Psoas muscle (tissue), 8 donors: Measurements from ENCODE around the gene TMEM53. TPM values are rescaled to one million over a fixed set of nuclear protein-coding genes. Genes with fewer than 3 reads are reported as not detected.

Experiments used
- ATAC-seq, 4 donors: fragments of 200-7000 bp; cut with Tn5 transposase; one replicate each; pipeline ENCODE4 v1.9.1; 2020; ENCODE audit warnings: moderate library complexity in 3 of 4, mild to moderate bottlenecking in 2 of 4
- DNase-seq, 2 donors: peaks; one replicate each; pipeline ENCODE4 v3.0.0-alpha.2; 2020
- H3K27ac ChIP-seq: fragments of 200-600 bp; one replicate; pipeline ENCODE4 v1.8.0; 2022
- H3K27me3 ChIP-seq, 3 donors: fragments of 200-600 bp in 1 of 3; one replicate each; pipeline versions ENCODE4 v1.6.1 to v1.8.0; 2013 to 2022; ENCODE audit warnings: low read length in 2 of 3, mild to moderate bottlenecking in 2 of 3, moderate library complexity in 1 of 3; ENCODE audit not compliant: insufficient read depth in 3 of 3
- H3K36me3 ChIP-seq, 2 donors: fragments of 200-600 bp in 1 of 2; one replicate each; pipeline versions ENCODE4 v1.6.1 to v1.8.0; 2013 to 2022; ENCODE audit warnings: low read depth in 1 of 2, mild to moderate bottlenecking in 1 of 2, moderate library complexity in 1 of 2; ENCODE audit not compliant: insufficient read depth in 1 of 2
- H3K4me1 ChIP-seq: fragments of 200-600 bp; one replicate; pipeline ENCODE4 v1.8.0; 2022
- H3K4me3 ChIP-seq: fragments of 200-600 bp; one replicate; pipeline ENCODE4 v1.8.0; 2022; ENCODE audit warnings: mild to moderate bottlenecking
- H3K9me3 ChIP-seq: fragments of 200-600 bp; one replicate; pipeline ENCODE4 v1.8.0; 2022
- CTCF ChIP-seq: fragments of 200-600 bp; IDR thresholded peaks from one replicate; pipeline ENCODE4 v1.8.0; 2022; ENCODE audit warnings: antibody characterized with exemption
- WGBS, 3 donors: extraction: QIAGEN DNeasy Blood & Tissue Kit; methylation state at CpG; one replicate each; pipeline versions ENCODE4 v1.1.6 to v1.1.7; 2013; 5-methylcytosine and 5-hydroxymethylcytosine counted together
- intact Hi-C, 2 donors: fragments of 100-400 bp; cut with DNase I; formaldehyde crosslinking; loops; one replicate each; pipeline versions ENCODE4 v1.11.0 to v1.14.2; 2022
- polyA plus RNA-seq, 3 donors: library from polyadenylated mRNA; stranded (reverse); fragments of 200-250 nt; gene quantifications; one replicate each; pipeline ENCODE4 v1.2.3, GENCODE V29; 2013
- total RNA-seq, 4 donors: library from RNA; stranded (reverse); fragmentation: NEBNext Ultra II Directional in 2 of 4; extraction: Animal tissue kit (Norgen Biotek cat#: 25700) in 2 of 4; gene quantifications; one replicate each; pipeline versions ENCODE4 v1.2.1 to v1.2.4, GENCODE V29; 2021 to 2023
- donor health status: healthy with polysubstance abuse.
- donor health status: DM: no; HTN: no; CAD: no; lungs with moderate emphysema.
- donor health status: Bipolar disorder and iron deficiency.
- donor health status: healthy.
- donor health status: DM: yes; HTN: yes; CAD: no.
- donor health status: DM: no; HTN: no; CAD: no.
- donor health status: DM: no; HTN: no; CAD: no.
- donor health status: DM: yes; HTN: yes; CAD: no.

Gene TMEM53
- total and polyA plus RNA-seq, 7 donors = 2.4 to 7.7 (median 6.2) TPM

GRCh38 chr1:44655609-44656008 is 18.7 kb downstream of the TMEM53 start:
- ATAC-seq (peak in 3 of 4 donors; percentile 31 to 47 (median 36)), DNase-seq (peak in 1 of 2 donors; percentile 56)
- Histone ChIP-seq H3K4me1 (peaks cover 2% of the 10 kb centered on the region), H3K27ac (no peak overlapping the region), H3K36me3 (peaks cover 0 to 18% of the 10 kb centered on the region in 2 donors), H3K4me3 (no peak overlapping the region), H3K9me3 (no peaks in the 10 kb centered on the region), H3K27me3 (no peaks in the 10 kb centered on the region)
- intact Hi-C loops = loop anchor here in 1 of 2 donors (10.0 kb wide), 1 partner anchor 441 kb away; the partner anchor contains the start of gene DMAP1
- peak; percentile 61 for TF ChIP-seq CTCF
- 68 to 71% (median 69%) methylated on average over 5 of the region's 5 CpGs for WGBS, 3 donors

DNA sequence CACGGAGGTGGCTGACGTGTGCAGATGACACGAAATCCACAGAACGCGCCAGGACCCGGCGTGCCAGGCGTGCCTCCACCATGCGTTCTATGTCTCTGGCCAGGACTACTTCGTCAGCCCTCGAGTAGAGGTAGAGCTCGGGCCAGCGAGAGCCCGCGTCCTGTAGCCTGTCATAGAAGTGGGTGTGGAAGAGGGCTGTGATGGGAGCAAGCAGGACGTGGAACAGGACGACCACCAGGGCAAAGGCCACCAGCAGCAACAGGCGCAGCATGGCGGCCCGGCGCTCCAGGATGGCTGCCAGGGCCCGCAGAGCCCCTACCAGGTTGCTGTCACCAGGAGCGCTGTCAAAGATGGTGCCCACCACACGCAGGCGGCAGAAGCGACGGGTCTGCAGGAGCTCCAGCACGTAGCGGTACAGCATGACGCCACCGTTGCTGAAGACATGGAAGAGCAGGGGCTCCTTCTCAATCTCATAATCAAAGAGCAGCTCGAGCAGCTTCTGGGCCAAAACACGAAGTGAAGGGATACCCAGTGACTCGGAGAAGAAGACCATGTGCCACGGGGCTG is 19.6 kb downstream of the TMEM53 start:
- H3K36me3 ChIP-seq = peaks cover 0 to 27% of the 10 kb centered on the region in 2 donors
- 91 to 94% (median 92%) methylated on average over 35 of the region's 35 CpGs for WGBS, 3 donors
- no peaks in the 10 kb centered on the region for H3K9me3 ChIP-seq
- DNase-seq = no peak
- H3K4me1 ChIP-seq = peaks cover 3% of the 10 kb centered on the region
- ATAC-seq = no peak
- TF ChIP-seq CTCF = no peak
- H3K4me3 ChIP-seq = no peak overlapping the region
- intact Hi-C loops = loop anchor here in 1 of 2 donors (10.0 kb wide), 1 partner anchor 440 kb away; the partner anchor contains the start of gene DMAP1
- no peaks in the 10 kb centered on the region for H3K27me3 ChIP-seq
- no peak overlapping the region for H3K27ac ChIP-seq

DNA sequence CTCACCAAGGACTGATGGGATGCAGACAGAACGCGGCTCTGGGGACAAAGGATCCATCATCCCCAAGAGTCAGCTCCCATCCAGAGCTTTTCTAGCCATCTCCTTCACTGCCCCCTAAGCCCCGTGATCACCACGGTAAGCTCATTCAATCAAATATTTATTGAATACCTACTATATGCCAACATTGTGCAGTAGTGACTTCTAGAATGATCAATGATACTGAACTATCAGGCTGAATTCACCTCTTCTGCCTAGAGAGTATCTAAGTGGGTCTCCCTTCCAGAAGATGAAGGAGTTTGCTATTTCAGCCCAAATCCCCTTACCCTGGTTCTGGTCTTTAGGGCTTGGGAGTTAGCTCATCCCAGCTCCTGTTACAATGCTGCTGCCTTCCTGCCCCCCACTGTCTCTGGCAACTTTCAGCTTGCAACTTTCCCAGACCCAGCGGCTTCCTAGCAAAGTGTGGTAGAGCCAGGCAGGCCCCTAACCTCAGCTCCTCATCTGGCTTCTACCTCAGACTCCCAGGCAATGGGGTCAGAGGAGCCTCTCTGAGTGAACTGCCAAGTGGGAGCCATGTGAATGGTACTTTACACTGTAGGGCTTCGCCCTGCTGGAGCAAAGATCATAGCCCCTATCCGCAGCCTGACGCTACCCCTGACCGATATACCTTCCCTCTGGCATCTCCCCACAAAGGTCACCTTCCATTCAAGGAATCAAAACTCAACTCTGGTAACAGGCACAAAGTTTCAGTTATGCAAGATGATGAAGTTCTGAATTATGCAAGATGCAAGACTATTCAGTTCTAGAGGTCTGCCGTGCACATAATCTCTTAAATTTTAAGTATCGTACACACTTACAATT is 20.9 kb downstream of the TMEM53 start:
- peaks cover 0 to 40% of the 10 kb centered on the region in 2 donors for H3K36me3 ChIP-seq

DNA sequence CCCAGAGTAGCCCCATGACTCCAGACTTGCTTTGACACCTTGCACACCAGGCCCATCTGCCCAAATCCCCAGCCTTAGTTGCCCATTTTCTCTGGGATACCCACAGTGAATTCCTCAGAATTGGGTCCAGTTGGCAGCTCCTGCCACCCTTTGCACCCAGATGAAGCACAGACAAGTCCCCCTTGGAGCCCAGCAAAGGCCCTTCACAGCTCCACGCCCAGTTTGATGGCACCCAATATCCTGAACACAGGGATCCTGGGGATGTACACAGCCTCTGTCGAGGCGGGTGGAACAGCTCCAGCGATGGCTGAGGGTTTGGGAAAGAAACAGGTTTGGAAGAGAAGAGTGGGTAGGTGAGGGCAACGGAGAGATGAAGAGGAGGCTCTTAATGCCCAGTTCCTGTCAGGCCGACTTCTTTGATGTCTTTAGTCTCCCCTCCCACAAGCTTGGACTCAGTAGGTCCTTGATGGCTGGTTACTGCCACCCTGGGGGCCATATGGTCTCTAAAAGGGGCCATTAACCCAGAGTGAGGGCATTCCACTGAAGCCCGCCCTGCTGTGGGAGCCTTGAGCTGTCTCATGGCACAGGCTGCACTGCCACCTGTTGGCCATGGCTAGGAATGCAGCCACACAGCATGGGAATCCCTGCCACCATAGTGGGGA is 21.7 kb downstream of the TMEM53 start:
- intact Hi-C loops = loop anchor here (1.0 to 10.0 kb wide), 3 partner anchors 43 to 438 kb away; partner anchors contain the start of gene DMAP1 (in 1 of the 2)
- ATAC-seq (peak; percentile 87 to 91 (median 89)), DNase-seq (peak; percentile 79 to 88)
- Histone ChIP-seq H3K4me1 (peaks cover 3% of the 10 kb centered on the region), H3K36me3 (peaks cover 2 to 48% of the 10 kb centered on the region in 2 donors), H3K27me3 (no peaks in the 10 kb centered on the region), H3K4me3 (no peak overlapping the region), H3K9me3 (no peaks in the 10 kb centered on the region), H3K27ac (no peak overlapping the region)
- TF ChIP-seq CTCF = peak; percentile 94
- WGBS, 3 donors = 41 to 53% (median 46%) methylated on average over 7 of the region's 7 CpGs

More for the DNA sequence above, 20.9 kb downstream of the TMEM53 start:
- DNase-seq (no peak), ATAC-seq (no peak)
- Histone ChIP-seq H3K4me1 (peaks cover 3% of the 10 kb centered on the region), H3K9me3 (no peaks in the 10 kb centered on the region), H3K27ac (no peak overlapping the region), H3K27me3 (no peaks in the 10 kb centered on the region), H3K4me3 (no peak overlapping the region)
- intact Hi-C loops = loop anchor here (2.0 to 10.0 kb wide), 2 partner anchors 45 to 439 kb away; partner anchors contain the start of gene DMAP1 (in 1 of the 2)
- no peak for TF ChIP-seq CTCF
- WGBS, 3 donors = 61 to 63% (median 62%) methylated on average over 11 of the region's 11 CpGs
